GM19025 (cell line): Measurements from ENCODE around the gene CARMIL3.

Experiments used
- ATAC-seq: cut with Tn5 transposase; IDR thresholded peaks from one replicate; pipeline ENCODE4 v1.9.1; 2021; ENCODE audit warnings: mild to moderate bottlenecking, low read depth, moderate library complexity; ENCODE audit not compliant: unreplicated experiment

Gene CARMIL3

GRCh38 chr14:24074625-24075484, 23.0 kb downstream of the CARMIL3 start:
- no peak for ATAC-seq

GRCh38 chr14:24075485-24076301, 23.9 kb downstream of the CARMIL3 start:
- ATAC-seq = no peak

- ATAC-seq = no peak
Measured at GRCh38 chr14:24076302-24076601, 24.4 kb downstream of the CARMIL3 start.

- no peak for ATAC-seq
Measured at GRCh38 chr14:24077086-24077485, 25.3 kb downstream of the CARMIL3 start.

GRCh38 chr14:24078146-24078545, 26.3 kb downstream of the CARMIL3 start:
- no peak for ATAC-seq

GRCh38 chr14:24079491-24080141, 27.8 kb downstream of the CARMIL3 start:
- no peak for ATAC-seq

- no peak for ATAC-seq
Measured at GRCh38 chr14:24080142-24080530, 28.3 kb downstream of the CARMIL3 start.

- peak; percentile 87 for ATAC-seq
Measured at GRCh38 chr14:24080888-24081738, 29.3 kb downstream of the CARMIL3 start.

- no peak for ATAC-seq
Measured at GRCh38 chr14:24081739-24082211, 30.0 kb downstream of the CARMIL3 start.

GRCh38 chr14:24082411-24083080, 30.7 kb downstream of the CARMIL3 start:
- ATAC-seq = no peak

GRCh38 chr14:24083462-24083861, 31.7 kb downstream of the CARMIL3 start:
- ATAC-seq = no peak

GRCh38 chr14:24084440-24084839, 32.6 kb downstream of the CARMIL3 start:
- ATAC-seq = no peak

- no peak for ATAC-seq
Measured at GRCh38 chr14:24085215-24085614, 33.4 kb downstream of the CARMIL3 start.

- ATAC-seq = no peak
Measured at GRCh38 chr14:24086193-24086955, 34.6 kb downstream of the CARMIL3 start.

GRCh38 chr14:24087004-24087403, 35.2 kb downstream of the CARMIL3 start:
- ATAC-seq = no peak

- no peak for ATAC-seq
Measured at GRCh38 chr14:24088095-24088494, 36.3 kb downstream of the CARMIL3 start.

GRCh38 chr14:24089890-24090289, 38.1 kb downstream of the CARMIL3 start:
- ATAC-seq = no peak

- ATAC-seq = no peak
Measured at GRCh38 chr14:24092110-24092504, 40.3 kb downstream of the CARMIL3 start.
